GM12892 (cell line): ENCODE data around the gene RNF133.

Experiments used
- POLR2A ChIP-seq: IDR thresholded peaks from 2 replicates; pipeline ENCODE4 v1.6.1; 2011; ENCODE audit warnings: low read depth, low read length, control low read depth
- POLR2AphosphoS5 ChIP-seq: IDR thresholded peaks from 2 replicates; pipeline ENCODE4 v1.6.1; 2011; ENCODE audit warnings: low read depth, low read length, control low read depth
- TAF1 ChIP-seq: IDR thresholded peaks from 2 replicates; pipeline ENCODE4 v1.6.1; 2011; ENCODE audit warnings: low read depth, mild to moderate bottlenecking, control low read depth, low read length, borderline replicate concordance

DNA sequence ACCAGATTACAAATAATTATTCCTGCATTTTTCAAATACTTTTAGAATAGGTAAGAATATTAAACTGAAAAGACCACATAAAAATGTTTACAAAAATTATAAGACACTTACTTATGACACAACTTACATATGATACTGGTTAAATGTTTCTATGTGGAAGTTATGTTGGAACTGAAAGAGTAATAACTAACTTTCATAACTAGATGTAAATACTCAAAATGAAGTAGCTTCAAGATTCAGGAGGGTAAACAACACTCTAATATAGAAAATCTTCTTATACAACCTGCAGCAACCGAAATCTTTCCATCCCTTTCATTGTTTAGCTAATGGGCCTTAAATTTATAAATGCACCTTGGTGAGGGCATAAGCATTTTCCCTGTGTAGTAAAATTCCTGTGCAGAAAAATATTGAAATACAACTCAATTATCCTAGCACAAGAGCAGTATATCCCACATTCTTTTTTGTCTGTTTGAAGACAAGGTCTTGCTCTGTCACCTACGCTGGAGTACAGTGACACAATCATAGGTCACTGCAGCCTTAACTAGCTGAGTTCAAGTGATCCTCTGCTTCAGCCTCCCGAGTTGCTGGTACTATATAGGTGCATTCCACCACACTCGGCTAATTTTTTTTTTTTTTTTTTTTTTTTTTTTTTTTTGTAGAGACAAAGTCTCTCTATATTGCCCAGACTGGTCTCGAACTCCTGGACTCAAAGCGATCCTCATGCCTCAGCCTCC lies 18.6 kb upstream of the RNF133 start:
- TF ChIP-seq POLR2A (no peak), POLR2AphosphoS5 (no peak), TAF1 (no peak)
